CD4-positive, CD25-positive, alpha-beta regulatory T cell (primary cell): ENCODE results near the gene ARHGAP25. TPM values are rescaled to one million over a fixed set of nuclear protein-coding genes. Genes with fewer than 3 reads are reported as not detected.

Experiments used
- polyA plus RNA-seq, 4 donors: library from polyadenylated mRNA; unstranded; fragments of 300-500 nt; fragmentation: Illumina TruSeq; gene quantifications; one replicate each; pipeline ENCODE4 v1.2.3, GENCODE V29; 2021
- total RNA-seq: library from RNA; stranded (reverse); gene quantifications from one replicate; pipeline ENCODE4 v1.2.3, GENCODE V29; 2022

ARHGAP25 gene
- total and polyA plus RNA-seq, 5 donors from 2014 or later, result 97.8 to 148 (median 135) TPM

Other genes starting within 250 kb of the ARHGAP25 start
- not detected for gene PROKR1, start 91.2 kb upstream of the ARHGAP25 start, total RNA-seq
- not detected for gene PROKR1, start 91.2 kb upstream of the ARHGAP25 start, polyA plus RNA-seq
- gene BMP10, start 136.6 kb downstream of the ARHGAP25 start, total RNA-seq, result 0.57 TPM
- not detected for gene BMP10, start 136.6 kb downstream of the ARHGAP25 start, polyA plus RNA-seq
- gene GKN2, start 218.1 kb downstream of the ARHGAP25 start, total RNA-seq, result not detected
- not detected for gene GKN2, start 218.1 kb downstream of the ARHGAP25 start, polyA plus RNA-seq
- not detected for gene GKN1, start 239.8 kb downstream of the ARHGAP25 start, total RNA-seq
- gene GKN1, start 239.8 kb downstream of the ARHGAP25 start, polyA plus RNA-seq, result not detected